Muscle of arm (tissue), 14 donors: ENCODE measurements around the gene DNAAF1. TPM values are rescaled to one million over a fixed set of nuclear protein-coding genes. Genes with fewer than 3 reads are reported as not detected.
"Not testable (repeated sequence)": the region's sequence is repeated elsewhere in the genome, so short reads cannot be mapped to it uniquely, and the experiment has no call there.

Experiments used
- DNase-seq: peaks from one replicate; pipeline ENCODE4 v3.0.0-alpha.2; 2013
- long read RNA-seq, 11 donors: transcript quantifications; one replicate each; lab custom pipeline, GENCODE V29; 2026
- polyA plus RNA-seq, 12 donors: library from polyadenylated mRNA; unstranded; fragments of 120-200 nt; gene quantifications; one replicate each; pipeline ENCODE4 v1.2.1, GENCODE V29; 2013; ENCODE audit not compliant: insufficient read length in 12 of 12

The DNAAF1 gene
- under 1 TPM in 10 of 12 donors, not detected in 2; 0.13 to 0.70 (median 0.33) TPM for polyA plus RNA-seq
- long read RNA-seq, donor 1, transcript DNAAF1-210 (1 exons, 2,689 nt): major isoform, 36 of 43 reads
- long read RNA-seq, donor 1, partial matches to known transcripts: 7 of 43 reads
- long read RNA-seq, donor 1, other reads (novel, unspliced or antisense): 0 of 43 reads
- long read RNA-seq, donor 2, transcript DNAAF1-210 (1 exons, 2,689 nt): major isoform, 7 of 7 reads
- long read RNA-seq, donor 2, partial matches to known transcripts: 0 of 7 reads
- long read RNA-seq, donor 2, other reads (novel, unspliced or antisense): 0 of 7 reads
- long read RNA-seq, donor 3, transcript DNAAF1-210 (1 exons, 2,689 nt): major isoform, 11 of 11 reads
- long read RNA-seq, donor 3, partial matches to known transcripts: 0 of 11 reads
- long read RNA-seq, donor 3, other reads (novel, unspliced or antisense): 0 of 11 reads
- long read RNA-seq, donor 4, transcript DNAAF1-210 (1 exons, 2,689 nt): major isoform, 12 of 12 reads
- long read RNA-seq, donor 4, partial matches to known transcripts: 0 of 12 reads
- long read RNA-seq, donor 4, other reads (novel, unspliced or antisense): 0 of 12 reads
- long read RNA-seq, donor 5, transcript DNAAF1-210 (1 exons, 2,689 nt): major isoform, 33 of 33 reads
- long read RNA-seq, donor 5, partial matches to known transcripts: 0 of 33 reads
- long read RNA-seq, donor 5, other reads (novel, unspliced or antisense): 0 of 33 reads
- long read RNA-seq, donor 6, transcript DNAAF1-210 (1 exons, 2,689 nt): major isoform, 11 of 12 reads
- long read RNA-seq, donor 6, partial matches to known transcripts: 0 of 12 reads
- long read RNA-seq, donor 6, other reads (novel, unspliced or antisense): 0 of 12 reads
- long read RNA-seq, donor 7, transcript DNAAF1-210 (1 exons, 2,689 nt): major isoform, 19 of 19 reads
- long read RNA-seq, donor 7, partial matches to known transcripts: 0 of 19 reads
- long read RNA-seq, donor 7, other reads (novel, unspliced or antisense): 0 of 19 reads
- long read RNA-seq, donor 8, transcript DNAAF1-210 (1 exons, 2,689 nt): major isoform, 22 of 22 reads
- long read RNA-seq, donor 8, partial matches to known transcripts: 0 of 22 reads
- long read RNA-seq, donor 8, other reads (novel, unspliced or antisense): 0 of 22 reads
- long read RNA-seq, donor 9, transcript DNAAF1-210 (1 exons, 2,689 nt): major isoform, 14 of 14 reads
- long read RNA-seq, donor 9, partial matches to known transcripts: 0 of 14 reads
- long read RNA-seq, donor 9, other reads (novel, unspliced or antisense): 0 of 14 reads
- long read RNA-seq, donor 10, transcript DNAAF1-210 (1 exons, 2,689 nt): major isoform, 20 of 20 reads
- long read RNA-seq, donor 10, partial matches to known transcripts: 0 of 20 reads
- long read RNA-seq, donor 10, other reads (novel, unspliced or antisense): 0 of 20 reads
- long read RNA-seq, donor 11, transcript DNAAF1-210 (1 exons, 2,689 nt): major isoform, 24 of 24 reads
- long read RNA-seq, donor 11, partial matches to known transcripts: 0 of 24 reads
- long read RNA-seq, donor 11, other reads (novel, unspliced or antisense): 0 of 24 reads

GRCh38 chr16:84144859-84145639 lies at the start of gene DNAAF1, which contains the start of gene HSDL1:
DNAAF1 (plus strand) TSS chr16:84145308; CDS start chr16:84145441, 133 bp downstream.
HSDL1 (minus strand) TSS chr16:84145177; CDS start chr16:84131321, 13,856 bp downstream.
- peak; percentile 88 for DNase-seq

GRCh38 chr16:84095466-84095865 lies 49.6 kb upstream of the DNAAF1 start:
- DNase-seq: no peak

- DNase-seq: no peak
Measured at GRCh38 chr16:84096447-84097005, 48.6 kb upstream of the DNAAF1 start.

GRCh38 chr16:84098939-84099338 lies 46.2 kb upstream of the DNAAF1 start:
- DNase-seq: no peak

- DNase-seq: no peak
Measured at GRCh38 chr16:84103678-84104077, 41.4 kb upstream of the DNAAF1 start.

GRCh38 chr16:84104231-84104630 lies 40.9 kb upstream of the DNAAF1 start:
- no peak for DNase-seq

- no peak for DNase-seq
Measured at GRCh38 chr16:84105301-84105815, 39.8 kb upstream of the DNAAF1 start.

- DNase-seq: no peak
Measured at GRCh38 chr16:84105948-84106740, 39.0 kb upstream of the DNAAF1 start.

- DNase-seq: no peak
Measured at GRCh38 chr16:84107921-84108320, 37.2 kb upstream of the DNAAF1 start.

GRCh38 chr16:84109598-84110335 lies 35.3 kb upstream of the DNAAF1 start:
- DNase-seq: no peak

GRCh38 chr16:84110527-84110926 lies 34.6 kb upstream of the DNAAF1 start:
- no peak for DNase-seq

- no peak for DNase-seq
Measured at GRCh38 chr16:84111525-84111924, 33.6 kb upstream of the DNAAF1 start.

- DNase-seq: not testable (repeated sequence)
Measured at GRCh38 chr16:84111949-84112348, 33.2 kb upstream of the DNAAF1 start.

- DNase-seq: peak; percentile 38
Measured at GRCh38 chr16:84115919-84116719, 29.0 kb upstream of the DNAAF1 start.

- DNase-seq: peak; percentile 98
Measured at GRCh38 chr16:84116720-84117493, 28.2 kb upstream of the DNAAF1 start, which contains the start of gene MBTPS1. MBTPS1 (minus strand) TSS chr16:84116942; CDS start chr16:84101783, 15,159 bp downstream.

GRCh38 chr16:84117494-84117843 lies 27.6 kb upstream of the DNAAF1 start:
- DNase-seq: peak; percentile 52
